GM18868 (cell line): ENCODE data around the gene SMIM5.
"Not testable (repeated sequence)": the region's sequence is repeated elsewhere in the genome, so short reads cannot be mapped to it uniquely, and the experiment has no call there.

Source experiments
- ATAC-seq: cut with Tn5 transposase; IDR thresholded peaks from one replicate; pipeline ENCODE4 v1.9.1; 2021; ENCODE audit warnings: mild to moderate bottlenecking, moderate library complexity; ENCODE audit not compliant: unreplicated experiment

Gene SMIM5

GRCh38 chr17:75632863-75633485 is at the start of gene SMIM5:
SMIM5 (plus strand) TSS chr17:75633434; CDS start chr17:75640202, 6,768 bp downstream.
- ATAC-seq = no peak

GRCh38 chr17:75584849-75585175 is 48.4 kb upstream of the SMIM5 start:
- no peak for ATAC-seq

- no peak for ATAC-seq
Measured at GRCh38 chr17:75587675-75588595, 45.3 kb upstream of the SMIM5 start, which contains the start of gene MYO15B. MYO15B (plus strand) TSS chr17:75587800; CDS start chr17:75588058, 258 bp downstream.

- peak; percentile 13 for ATAC-seq
Measured at GRCh38 chr17:75588596-75589011, 44.6 kb upstream of the SMIM5 start.

GRCh38 chr17:75589012-75589918 is 44.0 kb upstream of the SMIM5 start:
- peak; percentile 81 for ATAC-seq

GRCh38 chr17:75589919-75590303 is 43.3 kb upstream of the SMIM5 start:
- ATAC-seq = no peak

GRCh38 chr17:75590314-75590761 is 42.9 kb upstream of the SMIM5 start:
- ATAC-seq = no peak

GRCh38 chr17:75590849-75591721 is 42.1 kb upstream of the SMIM5 start:
- no peak for ATAC-seq

GRCh38 chr17:75591722-75592302 is 41.4 kb upstream of the SMIM5 start:
- no peak for ATAC-seq

GRCh38 chr17:75592348-75593020 is 40.8 kb upstream of the SMIM5 start:
- no peak for ATAC-seq

- ATAC-seq = not testable (repeated sequence)
Measured at GRCh38 chr17:75593430-75593829, 39.8 kb upstream of the SMIM5 start.

GRCh38 chr17:75594499-75595283 is 38.5 kb upstream of the SMIM5 start:
- no peak for ATAC-seq

GRCh38 chr17:75595284-75595919 is 37.8 kb upstream of the SMIM5 start:
- ATAC-seq = no peak

- no peak for ATAC-seq
Measured at GRCh38 chr17:75595920-75596313, 37.3 kb upstream of the SMIM5 start.

- no peak for ATAC-seq
Measured at GRCh38 chr17:75596320-75597087, 36.7 kb upstream of the SMIM5 start.

- no peak for ATAC-seq
Measured at GRCh38 chr17:75601057-75601987, 31.9 kb upstream of the SMIM5 start.
